ENCODE data around the gene AKAP12.

The AKAP12 gene

GRCh38 chr6:151280859-151281258, 41.1 kb downstream of the AKAP12 start:
- in situ Hi-C loops (cut with MboI; ENCODE audit: low pct_unique_long_range_greater_than_20kb, low sequenced_read_pairs, unreplicated experiment): no loop called here
- no peak for DNase-seq (ENCODE audit: low spot score)
- TF ChIP-seq CTCF (IDR thresholded peaks at IDR 0.05; ENCODE audit: extremely low read depth, insufficient read depth, missing control alignments): no peak

- TF ChIP-seq CTCF (IDR thresholded peaks at IDR 0.05; ENCODE audit: extremely low read depth, insufficient read depth, missing control alignments): no peak
- DNase-seq (ENCODE audit: low spot score): no peak
Measured at GRCh38 chr6:151284012-151284411, 44.2 kb downstream of the AKAP12 start.

GRCh38 chr6:151284548-151285017, 44.8 kb downstream of the AKAP12 start:
- peak; percentile 45 for DNase-seq (ENCODE audit: low spot score)
- in situ Hi-C loops (cut with MboI; ENCODE audit: low pct_unique_long_range_greater_than_20kb, low sequenced_read_pairs, unreplicated experiment): no loop called here
- no peak for TF ChIP-seq CTCF (IDR thresholded peaks at IDR 0.05; ENCODE audit: extremely low read depth, insufficient read depth, missing control alignments)

More at GRCh38 chr6:151284012-151284411, 44.2 kb downstream of the AKAP12 start:
- in situ Hi-C loops (cut with MboI; ENCODE audit: low pct_unique_long_range_greater_than_20kb, low sequenced_read_pairs, unreplicated experiment): no loop called here

- no peak for DNase-seq (ENCODE audit: low spot score)
- in situ Hi-C loops (cut with MboI; ENCODE audit: low pct_unique_long_range_greater_than_20kb, low sequenced_read_pairs, unreplicated experiment): no loop called here
- TF ChIP-seq CTCF (IDR thresholded peaks at IDR 0.05; ENCODE audit: extremely low read depth, insufficient read depth, missing control alignments): no peak
Measured at GRCh38 chr6:151285122-151285521, 45.4 kb downstream of the AKAP12 start.

- DNase-seq (ENCODE audit: low spot score): no peak
- no peak for TF ChIP-seq CTCF (IDR thresholded peaks at IDR 0.05; ENCODE audit: extremely low read depth, insufficient read depth, missing control alignments)
- in situ Hi-C loops (cut with MboI; ENCODE audit: low pct_unique_long_range_greater_than_20kb, low sequenced_read_pairs, unreplicated experiment): no loop called here
Measured at GRCh38 chr6:151286214-151286613, 46.4 kb downstream of the AKAP12 start.

GRCh38 chr6:151288712-151289398, 49.1 kb downstream of the AKAP12 start:
- no peak for DNase-seq (ENCODE audit: low spot score)
- in situ Hi-C loops (cut with MboI; ENCODE audit: low pct_unique_long_range_greater_than_20kb, low sequenced_read_pairs, unreplicated experiment): no loop called here
- no peak for TF ChIP-seq CTCF (IDR thresholded peaks at IDR 0.05; ENCODE audit: extremely low read depth, insufficient read depth, missing control alignments)

All from GM13977 (cell line).